Activated naive CD8-positive, alpha-beta T cell treated with anti-CD3 and anti-CD28 coated beads, Interleukin-2, amount 10 ng/mL, durations not matched to agents 7 days and 5 days (primary cell): ENCODE data around the gene TRPM4. TPM values are rescaled to one million over a fixed set of nuclear protein-coding genes. Genes with fewer than 3 reads are reported as not detected.
"Not testable (repeated sequence)": the region's sequence is repeated elsewhere in the genome, so short reads cannot be mapped to it uniquely, and the experiment has no call there.

ENCODE experiments used
- ATAC-seq: fragments of 150-1000 bp; cut with Tn5 transposase; one replicate; pipeline ENCODE4 v1.10.0; 2021; ENCODE audit warnings: low read depth, moderate library complexity
- POLR2A ChIA-PET: fragments of 350-600 bp; sonication (Branson Sonifier 250); formaldehyde crosslinking; loops from one replicate; lab custom pipeline; 2021; ENCODE audit warnings: antibody characterized with exemption; lab: Charles Lee
- DNase-seq: peaks from one replicate; pipeline ENCODE4 v3.0.0; 2021
- H3K27ac Mint-ChIP-seq: one replicate; pipeline ENCODE4 v1.8.0; 2022; ENCODE audit warnings: mild to moderate bottlenecking, mixed read lengths
- H3K27me3 Mint-ChIP-seq: one replicate; pipeline ENCODE4 v1.8.0; 2022; ENCODE audit warnings: mild to moderate bottlenecking, moderate library complexity, mixed read lengths
- H3K36me3 Mint-ChIP-seq: one replicate; pipeline ENCODE4 v1.8.0; 2021; ENCODE audit warnings: mild to moderate bottlenecking, mixed read lengths
- H3K4me1 Mint-ChIP-seq: one replicate; pipeline ENCODE4 v1.8.0; 2021; ENCODE audit warnings: mixed read lengths
- H3K4me3 Mint-ChIP-seq: one replicate; pipeline ENCODE4 v1.8.0; 2022; ENCODE audit warnings: mild to moderate bottlenecking, moderate library complexity, mixed read lengths
- H3K9me3 Mint-ChIP-seq: one replicate; pipeline ENCODE4 v1.8.0; 2021; ENCODE audit warnings: mixed read lengths
- total RNA-seq, 2 experiments: library from RNA; stranded (reverse); gene quantifications; one replicate each; pipeline ENCODE4 v1.2.3, GENCODE V29; 2021

TRPM4 gene
- total RNA-seq, 2 experiments from 2014 or later, result 0.19 to 0.34 TPM

- Mint-ChIP-seq H3K9me3 (no peaks in the 10 kb centered on the region), H3K4me1 (peaks cover 14% of the 10 kb centered on the region), H3K27ac (peak overlapping the region; percentile 54), H3K4me3 (peak overlapping the region; percentile 81), H3K36me3 (peaks cover 1% of the 10 kb centered on the region), H3K27me3 (peaks cover 15% of the 10 kb centered on the region)
- DNase-seq, result peak; percentile 53
- ATAC-seq, result peak; percentile 4
- POLR2A ChIA-PET, result interaction anchor here (0.9 to 1.2 kb wide), 2 partner anchors 10 to 22 kb away, joined by 3 to 4 read pairs; no protein-coding TSS in a partner anchor
These were observed 24.5 kb upstream of the TRPM4 start for GRCh38 chr19:49132974-49133609.

GRCh38 chr19:49133621-49134454, 23.8 kb upstream of the TRPM4 start:
- POLR2A ChIA-PET, result interaction anchor here (0.9 to 1.2 kb wide), 2 partner anchors 9 to 23 kb away, joined by 3 to 4 read pairs; no protein-coding TSS in a partner anchor
- peak overlapping the region; percentile 81 for H3K4me3 Mint-ChIP-seq
- H3K4me1 Mint-ChIP-seq, result peaks cover 8% of the 10 kb centered on the region
- peak; percentile 57 for ATAC-seq
- peaks cover 1% of the 10 kb centered on the region for H3K36me3 Mint-ChIP-seq
- peak overlapping the region; percentile 54 for H3K27ac Mint-ChIP-seq
- no peaks in the 10 kb centered on the region for H3K9me3 Mint-ChIP-seq
- peak; percentile 72 for DNase-seq
- peaks cover 15% of the 10 kb centered on the region for H3K27me3 Mint-ChIP-seq

- DNase-seq (no peak), ATAC-seq (no peak)
- H3K4me3 Mint-ChIP-seq, result no peak overlapping the region
- H3K9me3 Mint-ChIP-seq, result no peaks in the 10 kb centered on the region
- peaks cover 1% of the 10 kb centered on the region for H3K36me3 Mint-ChIP-seq
- peaks cover 15% of the 10 kb centered on the region for H3K27me3 Mint-ChIP-seq
- H3K27ac Mint-ChIP-seq, result no peak overlapping the region
- POLR2A ChIA-PET, result no interaction called here
- peaks cover 6% of the 10 kb centered on the region for H3K4me1 Mint-ChIP-seq
These were observed 21.9 kb upstream of the TRPM4 start for GRCh38 chr19:49135686-49136085.

GRCh38 chr19:49136771-49137171, 20.8 kb upstream of the TRPM4 start:
- H3K36me3 Mint-ChIP-seq, result peaks cover 1% of the 10 kb centered on the region
- H3K9me3 Mint-ChIP-seq, result no peaks in the 10 kb centered on the region
- DNase-seq (no peak), ATAC-seq (no peak)
- H3K4me3 Mint-ChIP-seq, result no peak overlapping the region
- H3K27ac Mint-ChIP-seq, result no peak overlapping the region
- H3K27me3 Mint-ChIP-seq, result peaks cover 15% of the 10 kb centered on the region
- peaks cover 6% of the 10 kb centered on the region for H3K4me1 Mint-ChIP-seq
- POLR2A ChIA-PET, result no interaction called here

- Mint-ChIP-seq H3K9me3 (no peaks in the 10 kb centered on the region), H3K4me1 (peaks cover 14% of the 10 kb centered on the region), H3K27me3 (peaks cover 11% of the 10 kb centered on the region), H3K27ac (no peak overlapping the region), H3K36me3 (no peaks in the 10 kb centered on the region), H3K4me3 (no peak overlapping the region)
- POLR2A ChIA-PET, result interaction anchor here (0.6 kb wide), 2 partner anchors 46 to 123 kb away, joined by 3 read pairs; no protein-coding TSS in a partner anchor
- no peak for ATAC-seq
- no peak for DNase-seq
These were observed 16.6 kb upstream of the TRPM4 start for GRCh38 chr19:49140951-49141350.

- Mint-ChIP-seq H3K27ac (no peak overlapping the region), H3K36me3 (no peaks in the 10 kb centered on the region), H3K9me3 (no peaks in the 10 kb centered on the region), H3K27me3 (peaks cover 13% of the 10 kb centered on the region), H3K4me1 (peaks cover 17% of the 10 kb centered on the region), H3K4me3 (no peak overlapping the region)
- POLR2A ChIA-PET, result interaction anchor here (0.6 kb wide), 2 partner anchors 46 to 124 kb away, joined by 3 read pairs; no protein-coding TSS in a partner anchor
- ATAC-seq (no peak), DNase-seq (no peak)
These were observed 16.2 kb upstream of the TRPM4 start for GRCh38 chr19:49141352-49141751.

GRCh38 chr19:49142866-49143335, 14.7 kb upstream of the TRPM4 start:
- Mint-ChIP-seq H3K27ac (peak overlapping the region; percentile 68), H3K27me3 (peaks cover 26% of the 10 kb centered on the region), H3K36me3 (no peaks in the 10 kb centered on the region), H3K4me3 (peak overlapping the region; percentile 88), H3K4me1 (peaks cover 17% of the 10 kb centered on the region), H3K9me3 (no peaks in the 10 kb centered on the region)
- POLR2A ChIA-PET, result interaction anchor here (0.9 kb wide), 2 partner anchors 9 to 856 kb away, joined by 3 read pairs; no protein-coding TSS in a partner anchor
- DNase-seq (peak; percentile 76), ATAC-seq (peak; percentile 94)

GRCh38 chr19:49145573-49146407, 11.8 kb upstream of the TRPM4 start:
- Mint-ChIP-seq H3K4me3 (peak overlapping the region; percentile 74), H3K27me3 (peaks cover 50% of the 10 kb centered on the region), H3K4me1 (peaks cover 22% of the 10 kb centered on the region), H3K27ac (peak overlapping the region; percentile 70), H3K36me3 (no peaks in the 10 kb centered on the region), H3K9me3 (no peaks in the 10 kb centered on the region)
- peak; percentile 86 for DNase-seq
- POLR2A ChIA-PET, result interaction anchor here (0.8 kb wide), 1 partner anchor 20 kb away, joined by 4 read pairs; no protein-coding TSS in a partner anchor
- ATAC-seq, result peak; percentile 32

- DNase-seq, H3K4me3 Mint-ChIP-seq, H3K36me3 Mint-ChIP-seq, ATAC-seq, POLR2A ChIA-PET, H3K9me3 Mint-ChIP-seq, H3K27ac Mint-ChIP-seq: not testable (repeated sequence)
- H3K4me1 Mint-ChIP-seq, result peaks cover 23% of the 10 kb centered on the region
- peaks cover 55% of the 10 kb centered on the region for H3K27me3 Mint-ChIP-seq
These were observed 11.2 kb upstream of the TRPM4 start for GRCh38 chr19:49146408-49146770.

- Mint-ChIP-seq H3K27me3 (peaks cover 62% of the 10 kb centered on the region), H3K27ac (no peak overlapping the region), H3K36me3 (no peaks in the 10 kb centered on the region), H3K4me3 (peak overlapping the region; percentile 63), H3K4me1 (peaks cover 17% of the 10 kb centered on the region), H3K9me3 (no peaks in the 10 kb centered on the region)
- POLR2A ChIA-PET, result no interaction called here
- DNase-seq (no peak), ATAC-seq (no peak)
These were observed 9.4 kb upstream of the TRPM4 start for GRCh38 chr19:49148044-49148682.

GRCh38 chr19:49148784-49149651, 8.6 kb upstream of the TRPM4 start:
- peaks cover 20% of the 10 kb centered on the region for H3K4me1 Mint-ChIP-seq
- H3K4me3 Mint-ChIP-seq, result peak overlapping the region; percentile 85
- H3K27ac Mint-ChIP-seq, result no peak overlapping the region
- ATAC-seq (peak; percentile 40), DNase-seq (peak; percentile 85)
- no peaks in the 10 kb centered on the region for H3K36me3 Mint-ChIP-seq
- no peaks in the 10 kb centered on the region for H3K9me3 Mint-ChIP-seq
- POLR2A ChIA-PET, result no interaction called here
- H3K27me3 Mint-ChIP-seq, result peaks cover 70% of the 10 kb centered on the region
